Measurements from ENCODE around the gene LARP4.

The LARP4 gene

DNA sequence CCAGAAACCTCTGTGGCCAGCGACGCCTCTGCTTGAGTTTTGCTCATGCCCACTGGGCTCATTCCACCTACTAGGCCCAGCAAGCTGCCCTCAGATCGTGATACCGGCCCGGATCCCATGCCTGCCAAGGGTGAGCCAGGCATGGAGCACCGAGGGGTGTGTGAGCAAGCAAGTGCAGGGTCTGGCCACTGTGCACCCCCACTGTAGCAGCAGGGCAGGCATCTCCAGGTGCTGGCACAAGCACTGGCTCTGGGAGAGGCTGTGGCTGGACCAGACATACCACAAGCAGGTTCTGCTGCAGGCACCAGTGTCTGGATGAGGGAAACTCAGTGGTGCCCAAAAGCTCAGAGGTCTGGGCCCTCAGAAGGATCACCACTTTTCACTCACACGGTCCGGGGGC is 24.9 kb upstream of the LARP4 start:
- no peak overlapping the region for H3K9ac ChIP-seq (ENCODE audit: low read length)
- no peaks in the 10 kb centered on the region for H3K9me2 ChIP-seq (replicated peaks; ENCODE audit: insufficient read depth, low read length)
- H3K36me3 ChIP-seq (ENCODE audit: low read length) = no peaks in the 10 kb centered on the region
- no peak overlapping the region for H3K4me3 ChIP-seq (ENCODE audit: insufficient read depth, low read length, poor library complexity, severe bottlenecking)
- H3K9me3 ChIP-seq (ENCODE audit: insufficient read depth, low read length) = no peaks in the 10 kb centered on the region
- H2AFZ ChIP-seq (ENCODE audit: low read depth, low read length, severe bottlenecking) = no peak overlapping the region
- TF ChIP-seq EZH2phosphoT487 (conservative IDR thresholded peaks at IDR 0.05; ENCODE audit: low read length) = no peak
- TF ChIP-seq, protein P1, sequence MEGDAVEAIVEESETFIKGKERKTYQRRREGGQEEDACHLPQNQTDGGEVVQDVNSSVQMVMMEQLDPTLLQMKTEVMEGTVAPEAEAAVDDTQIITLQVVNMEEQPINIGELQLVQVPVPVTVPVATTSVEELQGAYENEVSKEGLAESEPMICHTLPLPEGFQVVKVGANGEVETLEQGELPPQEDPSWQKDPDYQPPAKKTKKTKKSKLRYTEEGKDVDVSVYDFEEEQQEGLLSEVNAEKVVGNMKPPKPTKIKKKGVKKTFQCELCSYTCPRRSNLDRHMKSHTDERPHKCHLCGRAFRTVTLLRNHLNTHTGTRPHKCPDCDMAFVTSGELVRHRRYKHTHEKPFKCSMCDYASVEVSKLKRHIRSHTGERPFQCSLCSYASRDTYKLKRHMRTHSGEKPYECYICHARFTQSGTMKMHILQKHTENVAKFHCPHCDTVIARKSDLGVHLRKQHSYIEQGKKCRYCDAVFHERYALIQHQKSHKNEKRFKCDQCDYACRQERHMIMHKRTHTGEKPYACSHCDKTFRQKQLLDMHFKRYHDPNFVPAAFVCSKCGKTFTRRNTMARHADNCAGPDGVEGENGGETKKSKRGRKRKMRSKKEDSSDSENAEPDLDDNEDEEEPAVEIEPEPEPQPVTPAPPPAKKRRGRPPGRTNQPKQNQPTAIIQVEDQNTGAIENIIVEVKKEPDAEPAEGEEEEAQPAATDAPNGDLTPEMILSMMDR (IDR thresholded peaks at IDR 0.05; ENCODE audit: insufficient read depth, low read length, poor library complexity, severe bottlenecking) = no peak
- no peaks in the 10 kb centered on the region for H3K79me2 ChIP-seq (ENCODE audit: insufficient read depth, low read length)
- H3F3A ChIP-seq (ENCODE audit: insufficient read depth) = no peaks in the 10 kb centered on the region
- no peak overlapping the region for H3K4me2 ChIP-seq (ENCODE audit: low read depth, low read length, poor library complexity, severe bottlenecking)
- H3K27me3 ChIP-seq (ENCODE audit: low read length) = no peaks in the 10 kb centered on the region
- H3K27ac ChIP-seq (ENCODE audit: low read depth, low read length) = no peak overlapping the region
- H4K20me1 ChIP-seq (ENCODE audit: low read depth, low read length) = no peaks in the 10 kb centered on the region

- no peaks in the 10 kb centered on the region for H3K9me3 ChIP-seq (ENCODE audit: insufficient read depth, low read length)
- no peaks in the 10 kb centered on the region for H3K9me2 ChIP-seq (replicated peaks; ENCODE audit: insufficient read depth, low read length)
- no peaks in the 10 kb centered on the region for H3K36me3 ChIP-seq (ENCODE audit: low read length)
- H2AFZ ChIP-seq (ENCODE audit: low read depth, low read length, severe bottlenecking) = no peak overlapping the region
- no peaks in the 10 kb centered on the region for H3F3A ChIP-seq (ENCODE audit: insufficient read depth)
- H3K79me2 ChIP-seq (ENCODE audit: insufficient read depth, low read length) = no peaks in the 10 kb centered on the region
- H4K20me1 ChIP-seq (ENCODE audit: low read depth, low read length) = no peaks in the 10 kb centered on the region
- no peak overlapping the region for H3K9ac ChIP-seq (ENCODE audit: low read length)
- no peak overlapping the region for H3K4me2 ChIP-seq (ENCODE audit: low read depth, low read length, poor library complexity, severe bottlenecking)
- TF ChIP-seq EZH2phosphoT487 (conservative IDR thresholded peaks at IDR 0.05; ENCODE audit: low read length) = no peak
- TF ChIP-seq, protein P1 (IDR thresholded peaks at IDR 0.05; ENCODE audit: insufficient read depth, low read length, poor library complexity, severe bottlenecking) = no peak
- H3K27ac ChIP-seq (ENCODE audit: low read depth, low read length) = no peak overlapping the region
- H3K4me3 ChIP-seq (ENCODE audit: insufficient read depth, low read length, poor library complexity, severe bottlenecking) = no peak overlapping the region
- H3K27me3 ChIP-seq (ENCODE audit: low read length) = no peaks in the 10 kb centered on the region
Measured at GRCh38 chr12:50380761-50381325, 19.8 kb upstream of the LARP4 start.

- H3K27me3 ChIP-seq (ENCODE audit: low read length) = no peaks in the 10 kb centered on the region
- H3K79me2 ChIP-seq (ENCODE audit: insufficient read depth, low read length) = no peaks in the 10 kb centered on the region
- no peak overlapping the region for H2AFZ ChIP-seq (ENCODE audit: low read depth, low read length, severe bottlenecking)
- no peaks in the 10 kb centered on the region for H3K9me3 ChIP-seq (ENCODE audit: insufficient read depth, low read length)
- no peaks in the 10 kb centered on the region for H3K9me2 ChIP-seq (replicated peaks; ENCODE audit: insufficient read depth, low read length)
- H3K4me2 ChIP-seq (ENCODE audit: low read depth, low read length, poor library complexity, severe bottlenecking) = no peak overlapping the region
- H3K36me3 ChIP-seq (ENCODE audit: low read length) = no peaks in the 10 kb centered on the region
- H4K20me1 ChIP-seq (ENCODE audit: low read depth, low read length) = no peaks in the 10 kb centered on the region
- H3K27ac ChIP-seq (ENCODE audit: low read depth, low read length) = no peak overlapping the region
- H3K9ac ChIP-seq (ENCODE audit: low read length) = no peak overlapping the region
- no peak overlapping the region for H3K4me3 ChIP-seq (ENCODE audit: insufficient read depth, low read length, poor library complexity, severe bottlenecking)
- no peaks in the 10 kb centered on the region for H3F3A ChIP-seq (ENCODE audit: insufficient read depth)
- no peak for TF ChIP-seq EZH2phosphoT487 (conservative IDR thresholded peaks at IDR 0.05; ENCODE audit: low read length)
- TF ChIP-seq, protein P1 (IDR thresholded peaks at IDR 0.05; ENCODE audit: insufficient read depth, low read length, poor library complexity, severe bottlenecking) = no peak
Measured at GRCh38 chr12:50387487-50387886, 13.2 kb upstream of the LARP4 start.

All from SU-DHL-6 (cell line).